GM12878 (cell line): ENCODE results near the gene TXLNG. TPM values are rescaled to one million over a fixed set of nuclear protein-coding genes. Genes with fewer than 3 reads are reported as not detected.

Experiments
- BMI1 ChIP-seq: fragments of 450-650 bp; IDR thresholded peaks from 2 replicates; pipeline ENCODE4 v1.6.1; 2016; ENCODE audit warnings: mild to moderate bottlenecking, moderate library complexity, borderline replicate concordance
- CBX3 ChIP-seq: fragments of 200-600 bp; sonication (generic); IDR thresholded peaks from 2 replicates; pipeline ENCODE4 v1.6.1; 2016; ENCODE audit warnings: low read depth, borderline replicate concordance
- GABPA ChIP-seq: IDR thresholded peaks from 2 replicates; pipeline ENCODE4 v1.6.1; 2014; ENCODE audit warnings: antibody characterized with exemption, low read depth, mild to moderate bottlenecking, inconsistent platforms
- IKZF1 ChIP-seq: fragments of 450-650 bp; conservative IDR thresholded peaks from 2 replicates; pipeline ENCODE4 v1.6.1; 2017; ENCODE audit warnings: antibody characterized with exemption, mild to moderate bottlenecking
- NFYB ChIP-seq: IDR thresholded peaks from 2 replicates; pipeline ENCODE4 v1.6.1; 2011; ENCODE audit warnings: low read depth, mild to moderate bottlenecking, low read length, improper control_type of control experiment, moderate library complexity; ENCODE audit not compliant: insufficient read depth
- NR2F1 ChIP-seq: fragments of 450-650 bp; conservative IDR thresholded peaks from 2 replicates; pipeline ENCODE4 v1.6.1; 2017; ENCODE audit warnings: mild to moderate bottlenecking
- PAX5 ChIP-seq: IDR thresholded peaks from 2 replicates; pipeline ENCODE4 v1.6.1; 2011; ENCODE audit warnings: low read depth, low read length, borderline replicate concordance
- PAX8 ChIP-seq: fragments of 450-650 bp; IDR thresholded peaks from 2 replicates; pipeline ENCODE4 v1.6.1; 2017; ENCODE audit warnings: mild to moderate bottlenecking, moderate library complexity
- PKNOX1 ChIP-seq: fragments of 450-650 bp; IDR thresholded peaks from 2 replicates; pipeline ENCODE4 v1.6.1; 2016; ENCODE audit warnings: mild to moderate bottlenecking
- RAD51 ChIP-seq: fragments of 450-650 bp; IDR thresholded peaks from 2 replicates; pipeline ENCODE4 v1.6.1; 2016; ENCODE audit warnings: moderate library complexity, mild to moderate bottlenecking, inconsistent platforms
- SKIL ChIP-seq: fragments of 450-650 bp; IDR thresholded peaks from 2 replicates; pipeline ENCODE4 v1.6.1; 2017; ENCODE audit warnings: mild to moderate bottlenecking, low read depth, inconsistent platforms; ENCODE audit not compliant: poor library complexity, severe bottlenecking
- STAT3 ChIP-seq: IDR thresholded peaks from 2 replicates; pipeline ENCODE4 v1.6.1; 2011; ENCODE audit warnings: low read depth, low read length, improper control_type of control experiment
- WRNIP1 ChIP-seq: IDR thresholded peaks from 2 replicates; pipeline ENCODE4 v1.6.1; 2011; ENCODE audit warnings: low read depth, low read length, improper control_type of control experiment, borderline replicate concordance
- ZNF687 ChIP-seq: fragments of 450-650 bp; IDR thresholded peaks from 2 replicates; pipeline ENCODE4 v1.6.1; 2017; ENCODE audit warnings: mild to moderate bottlenecking, moderate library complexity
- polyA plus RNA-seq, 11 experiments: library from polyadenylated mRNA; depleted of rRNA in 4 of 11; unstranded in 6 of 11; stranded (reverse) in 5 of 11; fragments of >200 nt; fragmentation: Nextera tagmentation in 4 of 11; fragmentation: Illumina TruSeq in 1 of 11; extraction: Ambion mirVana in 4 of 11; extraction: Trizol in 1 of 11; gene quantifications; 1 replicate in 1 of 11; 2 replicates in 10 of 11; pipeline versions ENCODE4 v1.2.1 to v1.2.3, GENCODE V29; 2011 to 2016; ENCODE audit warnings: inconsistent platforms in 2 of 11, missing spikeins in 2 of 11, low read depth in 1 of 11
- total RNA-seq, 4 experiments: library from RNA; depleted of rRNA in 3 of 4; stranded (reverse); fragments of >200 nt in 3 of 4; fragmentation: Illumina TruSeq in 1 of 4; extraction: Trizol in 1 of 4; gene quantifications; 2 replicates each; pipeline versions ENCODE4 v1.2.1 to v1.2.3, GENCODE V29; 2013 to 2021
- TF ChIP-seq, protein P1 (sequence below): IDR thresholded peaks from 2 replicates; pipeline ENCODE4 v1.6.1; 2012; ENCODE audit warnings: mild to moderate bottlenecking, low read depth, low read length
- TF ChIP-seq, protein P2 (sequence below): fragments of 450-650 bp; IDR thresholded peaks from 2 replicates; pipeline ENCODE4 v1.6.1; 2017; ENCODE audit warnings: antibody characterized with exemption, mild to moderate bottlenecking, moderate library complexity

TXLNG gene
- total and polyA plus RNA-seq, 10 of the 15 experiments (the other 5 are each of a cell fraction or from before 2014, with no cell fraction given), result 9.9 to 40.7 (median 19.5) TPM

DNA sequence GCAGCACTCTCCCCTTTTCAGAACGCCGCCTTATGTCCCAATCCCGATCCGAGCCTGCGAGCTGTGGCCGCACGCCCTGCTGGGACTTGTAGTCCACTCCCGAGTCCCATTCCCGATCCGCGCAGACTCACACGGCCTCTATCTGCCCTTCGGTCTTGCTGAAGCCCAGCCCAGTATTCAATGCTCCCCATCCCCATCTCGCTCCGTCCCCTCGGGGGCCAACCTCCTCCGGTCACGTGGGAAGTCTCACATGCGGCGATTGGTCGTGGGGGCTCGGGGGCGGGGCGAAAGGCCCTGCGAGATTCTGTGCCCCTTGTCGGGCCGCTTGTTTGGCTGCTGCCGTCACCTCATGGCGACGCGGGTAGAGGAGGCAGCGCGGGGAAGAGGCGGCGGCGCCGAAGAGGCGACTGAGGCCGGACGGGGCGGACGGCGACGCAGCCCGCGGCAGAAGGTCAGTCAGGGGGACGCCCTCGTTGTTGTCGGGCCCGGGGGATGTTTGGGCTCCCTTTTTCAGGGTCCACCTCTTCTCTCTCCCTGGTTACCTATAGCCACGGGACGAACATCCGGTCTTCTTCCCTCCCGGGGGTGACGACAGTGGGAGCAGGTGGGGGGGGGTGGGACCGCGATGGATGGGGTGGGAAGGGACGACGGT, at the start of gene TXLNG (continued):
- TF ChIP-seq, protein P1, sequence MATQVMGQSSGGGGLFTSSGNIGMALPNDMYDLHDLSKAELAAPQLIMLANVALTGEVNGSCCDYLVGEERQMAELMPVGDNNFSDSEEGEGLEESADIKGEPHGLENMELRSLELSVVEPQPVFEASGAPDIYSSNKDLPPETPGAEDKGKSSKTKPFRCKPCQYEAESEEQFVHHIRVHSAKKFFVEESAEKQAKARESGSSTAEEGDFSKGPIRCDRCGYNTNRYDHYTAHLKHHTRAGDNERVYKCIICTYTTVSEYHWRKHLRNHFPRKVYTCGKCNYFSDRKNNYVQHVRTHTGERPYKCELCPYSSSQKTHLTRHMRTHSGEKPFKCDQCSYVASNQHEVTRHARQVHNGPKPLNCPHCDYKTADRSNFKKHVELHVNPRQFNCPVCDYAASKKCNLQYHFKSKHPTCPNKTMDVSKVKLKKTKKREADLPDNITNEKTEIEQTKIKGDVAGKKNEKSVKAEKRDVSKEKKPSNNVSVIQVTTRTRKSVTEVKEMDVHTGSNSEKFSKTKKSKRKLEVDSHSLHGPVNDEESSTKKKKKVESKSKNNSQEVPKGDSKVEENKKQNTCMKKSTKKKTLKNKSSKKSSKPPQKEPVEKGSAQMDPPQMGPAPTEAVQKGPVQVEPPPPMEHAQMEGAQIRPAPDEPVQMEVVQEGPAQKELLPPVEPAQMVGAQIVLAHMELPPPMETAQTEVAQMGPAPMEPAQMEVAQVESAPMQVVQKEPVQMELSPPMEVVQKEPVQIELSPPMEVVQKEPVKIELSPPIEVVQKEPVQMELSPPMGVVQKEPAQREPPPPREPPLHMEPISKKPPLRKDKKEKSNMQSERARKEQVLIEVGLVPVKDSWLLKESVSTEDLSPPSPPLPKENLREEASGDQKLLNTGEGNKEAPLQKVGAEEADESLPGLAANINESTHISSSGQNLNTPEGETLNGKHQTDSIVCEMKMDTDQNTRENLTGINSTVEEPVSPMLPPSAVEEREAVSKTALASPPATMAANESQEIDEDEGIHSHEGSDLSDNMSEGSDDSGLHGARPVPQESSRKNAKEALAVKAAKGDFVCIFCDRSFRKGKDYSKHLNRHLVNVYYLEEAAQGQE, result no peak
- TF ChIP-seq, protein P2, sequence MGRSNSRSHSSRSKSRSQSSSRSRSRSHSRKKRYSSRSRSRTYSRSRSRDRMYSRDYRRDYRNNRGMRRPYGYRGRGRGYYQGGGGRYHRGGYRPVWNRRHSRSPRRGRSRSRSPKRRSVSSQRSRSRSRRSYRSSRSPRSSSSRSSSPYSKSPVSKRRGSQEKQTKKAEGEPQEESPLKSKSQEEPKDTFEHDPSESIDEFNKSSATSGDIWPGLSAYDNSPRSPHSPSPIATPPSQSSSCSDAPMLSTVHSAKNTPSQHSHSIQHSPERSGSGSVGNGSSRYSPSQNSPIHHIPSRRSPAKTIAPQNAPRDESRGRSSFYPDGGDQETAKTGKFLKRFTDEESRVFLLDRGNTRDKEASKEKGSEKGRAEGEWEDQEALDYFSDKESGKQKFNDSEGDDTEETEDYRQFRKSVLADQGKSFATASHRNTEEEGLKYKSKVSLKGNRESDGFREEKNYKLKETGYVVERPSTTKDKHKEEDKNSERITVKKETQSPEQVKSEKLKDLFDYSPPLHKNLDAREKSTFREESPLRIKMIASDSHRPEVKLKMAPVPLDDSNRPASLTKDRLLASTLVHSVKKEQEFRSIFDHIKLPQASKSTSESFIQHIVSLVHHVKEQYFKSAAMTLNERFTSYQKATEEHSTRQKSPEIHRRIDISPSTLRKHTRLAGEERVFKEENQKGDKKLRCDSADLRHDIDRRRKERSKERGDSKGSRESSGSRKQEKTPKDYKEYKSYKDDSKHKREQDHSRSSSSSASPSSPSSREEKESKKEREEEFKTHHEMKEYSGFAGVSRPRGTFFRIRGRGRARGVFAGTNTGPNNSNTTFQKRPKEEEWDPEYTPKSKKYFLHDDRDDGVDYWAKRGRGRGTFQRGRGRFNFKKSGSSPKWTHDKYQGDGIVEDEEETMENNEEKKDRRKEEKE, result no peak
- peak; percentile 97 for TF ChIP-seq RAD51
- no peak for TF ChIP-seq CBX3
- TF ChIP-seq GABPA, result peak; percentile 66
- TF ChIP-seq WRNIP1, result no peak
- no peak for TF ChIP-seq ZNF687
- no peak for TF ChIP-seq PAX5
- no peak for TF ChIP-seq STAT3
- peak; percentile 61; the same call in 1 of the 2 replicates for TF ChIP-seq PKNOX1
- peak; percentile 93 for TF ChIP-seq IKZF1
- peak; percentile 70; the same call in 1 of the 2 replicates for TF ChIP-seq NFYB
- TF ChIP-seq NR2F1, result no peak
- TF ChIP-seq BMI1, result no peak
- TF ChIP-seq SKIL, result no peak
- TF ChIP-seq PAX8, result no peak
